ENCODE results near the gene GOLGA2. TPM values are rescaled to one million over a fixed set of nuclear protein-coding genes. Genes with fewer than 3 reads are reported as not detected.

GOLGA2 gene
- total and polyA plus RNA-seq, 3 donors from 2014 or later, result 79.8 to 133 (median 103) TPM

- no peak for DNase-seq
- Histone ChIP-seq H3K9me3 (no peaks in the 10 kb centered on the region), H3K4me3 (no peak overlapping the region), H3K36me3 (ENCODE audit: low read depth, missing control alignments) (no peaks in the 10 kb centered on the region), H3K4me1 (no peaks in the 10 kb centered on the region), H3K27me3 (no peaks in the 10 kb centered on the region), H3K27ac (no peak overlapping the region)
- 77 to 94% methylated on average over 4 of the region's 4 CpGs for WGBS, 2 donors
- intact Hi-C loops (cut with DNase I; ENCODE audit: low total_unique reads), result no loop called here
- TF ChIP-seq POLR2A (IDR thresholded peaks at IDR 0.05), result no peak
- no peak for TF ChIP-seq CTCF (IDR thresholded peaks at IDR 0.05)
Measured at GRCh38 chr9:128294142-128294541, 18.3 kb upstream of the GOLGA2 start.

- TF ChIP-seq CTCF (IDR thresholded peaks at IDR 0.05), result no peak
- TF ChIP-seq POLR2A (IDR thresholded peaks at IDR 0.05), result no peak
- 90 to 91% methylated on average over 4 of the region's 4 CpGs for WGBS, 2 donors
- Histone ChIP-seq H3K4me1 (no peaks in the 10 kb centered on the region), H3K36me3 (ENCODE audit: low read depth, missing control alignments) (no peaks in the 10 kb centered on the region), H3K4me3 (no peak overlapping the region), H3K27me3 (no peaks in the 10 kb centered on the region), H3K27ac (no peak overlapping the region), H3K9me3 (no peaks in the 10 kb centered on the region)
- no peak for DNase-seq
- intact Hi-C loops (cut with DNase I; ENCODE audit: low total_unique reads), result no loop called here
Measured at GRCh38 chr9:128293091-128293490, 17.3 kb upstream of the GOLGA2 start.

- TF ChIP-seq POLR2A (IDR thresholded peaks at IDR 0.05) (no peak), CTCF (IDR thresholded peaks at IDR 0.05) (no peak)
- no peak for DNase-seq
- Histone ChIP-seq H3K4me1 (no peaks in the 10 kb centered on the region), H3K36me3 (ENCODE audit: low read depth, missing control alignments) (no peaks in the 10 kb centered on the region), H3K27me3 (no peaks in the 10 kb centered on the region), H3K9me3 (no peaks in the 10 kb centered on the region), H3K27ac (no peak overlapping the region), H3K4me3 (no peak overlapping the region)
- intact Hi-C loops (cut with DNase I; ENCODE audit: low total_unique reads), result no loop called here
- WGBS, 2 donors, result 92 to 100% methylated on average over 1 to 3 of the region's 3 CpGs
Measured at GRCh38 chr9:128292009-128292408, 16.2 kb upstream of the GOLGA2 start.

GRCh38 chr9:128288273-128289004 lies 12.6 kb upstream of the GOLGA2 start:
- Histone ChIP-seq H3K27me3 (no peaks in the 10 kb centered on the region), H3K36me3 (ENCODE audit: low read depth, missing control alignments) (no peaks in the 10 kb centered on the region), H3K27ac (no peak overlapping the region), H3K4me1 (no peaks in the 10 kb centered on the region), H3K9me3 (no peaks in the 10 kb centered on the region), H3K4me3 (no peak overlapping the region)
- TF ChIP-seq CTCF (IDR thresholded peaks at IDR 0.05) (no peak), POLR2A (IDR thresholded peaks at IDR 0.05) (no peak)
- WGBS, 2 donors, result 82 to 83% methylated on average over 8 to 11 of the region's 11 CpGs
- no peak for DNase-seq
- intact Hi-C loops (cut with DNase I; ENCODE audit: low total_unique reads), result no loop called here

- no peak overlapping the region for H3K27ac ChIP-seq
- H3K36me3 ChIP-seq (ENCODE audit: low read depth, missing control alignments), result no peaks in the 10 kb centered on the region
- no peaks in the 10 kb centered on the region for H3K27me3 ChIP-seq
- no peaks in the 10 kb centered on the region for H3K4me1 ChIP-seq
- 55 to 57% methylated on average over 5 to 6 of the region's 6 CpGs for WGBS, 2 donors
- TF ChIP-seq CTCF (IDR thresholded peaks at IDR 0.05) (no peak), POLR2A (IDR thresholded peaks at IDR 0.05) (no peak)
- H3K9me3 ChIP-seq, result no peaks in the 10 kb centered on the region
- DNase-seq, result peak; percentile 52
- no peak overlapping the region for H3K4me3 ChIP-seq
- intact Hi-C loops (cut with DNase I; ENCODE audit: low total_unique reads), result no loop called here
Measured at GRCh38 chr9:128286440-128286839, 10.6 kb upstream of the GOLGA2 start.
